GM12872 (cell line): ENCODE measurements around the gene TMEM50B.

ENCODE experiments used
- TF ChIP-seq, protein P1 (sequence below): IDR thresholded peaks from 3 replicates; pipeline ENCODE4 v1.5.1; 2011; ENCODE audit warnings: low read depth, mild to moderate bottlenecking, low read length, moderate library complexity; ENCODE audit not compliant: insufficient read depth

Gene TMEM50B

DNA sequence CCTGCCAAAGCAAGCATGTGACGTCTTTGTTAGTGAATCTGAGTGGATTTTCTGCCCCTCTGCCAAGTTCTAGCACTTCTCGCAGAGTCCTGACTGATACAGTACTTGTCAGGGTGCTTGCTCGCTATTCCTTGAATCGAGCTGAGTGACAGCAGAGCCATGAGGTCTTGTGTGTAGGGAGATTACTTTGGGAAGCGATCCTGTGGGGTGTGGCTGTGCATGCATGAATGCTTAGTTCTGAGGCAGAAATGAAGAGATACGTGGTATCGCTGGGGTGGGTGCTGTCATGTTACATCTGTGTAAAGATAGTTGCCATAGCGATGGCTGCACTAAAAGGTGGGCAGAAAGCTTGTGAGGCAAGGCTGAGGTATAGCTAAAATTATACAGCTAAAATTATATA is 31.1 kb upstream of the TMEM50B start:
- TF ChIP-seq, protein P1, sequence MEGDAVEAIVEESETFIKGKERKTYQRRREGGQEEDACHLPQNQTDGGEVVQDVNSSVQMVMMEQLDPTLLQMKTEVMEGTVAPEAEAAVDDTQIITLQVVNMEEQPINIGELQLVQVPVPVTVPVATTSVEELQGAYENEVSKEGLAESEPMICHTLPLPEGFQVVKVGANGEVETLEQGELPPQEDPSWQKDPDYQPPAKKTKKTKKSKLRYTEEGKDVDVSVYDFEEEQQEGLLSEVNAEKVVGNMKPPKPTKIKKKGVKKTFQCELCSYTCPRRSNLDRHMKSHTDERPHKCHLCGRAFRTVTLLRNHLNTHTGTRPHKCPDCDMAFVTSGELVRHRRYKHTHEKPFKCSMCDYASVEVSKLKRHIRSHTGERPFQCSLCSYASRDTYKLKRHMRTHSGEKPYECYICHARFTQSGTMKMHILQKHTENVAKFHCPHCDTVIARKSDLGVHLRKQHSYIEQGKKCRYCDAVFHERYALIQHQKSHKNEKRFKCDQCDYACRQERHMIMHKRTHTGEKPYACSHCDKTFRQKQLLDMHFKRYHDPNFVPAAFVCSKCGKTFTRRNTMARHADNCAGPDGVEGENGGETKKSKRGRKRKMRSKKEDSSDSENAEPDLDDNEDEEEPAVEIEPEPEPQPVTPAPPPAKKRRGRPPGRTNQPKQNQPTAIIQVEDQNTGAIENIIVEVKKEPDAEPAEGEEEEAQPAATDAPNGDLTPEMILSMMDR, result no peak

DNA sequence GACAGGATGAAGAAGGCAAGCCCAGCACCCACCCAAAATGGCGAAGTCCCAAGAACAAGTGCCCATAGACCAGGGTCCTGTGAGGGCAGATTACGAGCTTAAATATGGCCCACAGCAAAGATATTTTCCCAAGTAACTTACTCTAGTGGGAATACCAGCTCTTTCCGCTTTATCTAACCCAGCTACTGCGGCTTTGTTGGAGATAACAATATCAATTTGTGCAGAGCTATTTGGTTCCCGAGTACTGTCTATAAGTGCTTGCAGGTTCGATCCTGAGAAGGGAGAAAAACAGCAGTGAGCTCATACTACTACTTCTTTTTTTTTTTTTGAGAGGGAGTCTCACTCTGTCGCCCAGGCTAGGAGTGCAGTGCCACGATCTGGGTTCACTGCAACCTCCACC is 26.1 kb upstream of the TMEM50B start:
- TF ChIP-seq, protein P1, result no peak

DNA sequence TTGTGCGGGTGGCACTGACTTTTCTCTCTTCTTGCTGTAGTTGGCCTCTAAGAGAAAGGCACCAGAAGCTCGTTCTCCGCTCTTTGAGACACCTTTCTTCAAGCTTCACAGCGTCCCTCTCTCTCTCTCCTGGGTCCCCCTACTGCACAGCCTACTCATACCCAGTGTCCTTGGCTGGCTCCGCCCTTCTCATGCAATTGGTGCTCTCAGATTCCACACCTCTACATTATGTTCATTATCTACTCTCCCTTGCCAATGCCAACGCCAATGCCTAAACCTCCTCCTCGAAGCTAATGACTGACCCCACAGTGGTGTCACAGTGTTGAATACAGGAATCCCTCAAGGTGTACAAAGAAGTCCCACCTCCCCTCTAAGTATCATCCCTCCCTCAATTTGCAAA is 16.6 kb upstream of the TMEM50B start:
- TF ChIP-seq, protein P1, result no peak

DNA sequence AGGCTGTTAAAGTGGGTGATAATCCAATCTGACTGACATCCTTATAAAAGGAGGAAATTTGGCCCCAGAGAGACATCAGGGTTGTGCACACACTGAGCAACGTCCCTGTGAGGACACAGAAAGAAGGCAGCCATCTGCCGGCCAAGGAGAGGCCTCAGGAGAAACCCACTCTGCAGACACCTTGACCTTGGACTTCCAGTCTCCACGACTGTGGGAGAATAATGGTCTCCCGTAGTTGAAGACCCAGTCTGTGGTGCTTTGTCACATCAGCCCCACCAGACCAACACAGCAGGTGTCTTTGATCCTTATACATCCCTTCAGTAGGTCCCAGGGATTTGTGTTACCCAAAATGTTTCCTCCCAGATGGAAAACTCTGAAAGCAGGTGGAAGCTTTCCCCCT is 16.0 kb upstream of the TMEM50B start:
- TF ChIP-seq, protein P1, result no peak

DNA sequence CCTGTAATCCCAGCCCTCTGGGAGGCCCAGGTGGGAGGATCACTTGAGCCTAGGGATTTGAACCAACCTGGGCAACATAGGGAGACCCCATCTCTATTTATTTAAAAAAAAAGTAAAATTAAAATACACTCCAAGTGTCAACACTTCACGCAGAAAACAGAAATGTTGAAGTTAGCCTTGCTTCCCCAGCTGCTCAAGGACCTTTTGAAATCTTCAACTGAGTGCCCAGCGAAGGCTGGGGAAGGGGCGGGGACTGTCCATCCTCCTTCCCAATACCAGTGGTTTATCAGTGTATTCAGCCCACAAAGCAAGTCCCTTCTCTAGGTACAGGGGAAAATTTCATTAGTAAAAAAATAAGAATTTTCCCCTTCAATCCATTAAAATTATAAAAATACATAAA is 14.0 kb upstream of the TMEM50B start:
- TF ChIP-seq, protein P1, result no peak

DNA sequence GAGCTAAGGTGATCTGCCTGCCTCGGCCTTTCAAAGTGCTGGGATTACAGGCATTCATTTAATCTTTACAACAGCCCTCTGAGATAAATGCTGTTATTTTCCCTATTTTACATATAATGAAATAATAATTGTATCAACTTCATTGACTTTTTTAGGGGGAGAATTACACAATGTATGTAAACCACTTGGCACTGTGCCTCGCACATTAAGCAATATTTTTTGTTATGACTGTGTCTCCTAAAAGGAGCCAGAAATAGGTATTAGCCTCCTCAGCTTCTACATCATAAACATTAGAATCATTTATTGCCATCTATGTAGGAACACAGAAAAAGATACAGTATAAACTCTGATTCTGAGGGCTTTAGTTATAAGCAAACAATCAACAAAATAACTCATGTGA is 12.8 kb upstream of the TMEM50B start:
- TF ChIP-seq, protein P1, result no peak

DNA sequence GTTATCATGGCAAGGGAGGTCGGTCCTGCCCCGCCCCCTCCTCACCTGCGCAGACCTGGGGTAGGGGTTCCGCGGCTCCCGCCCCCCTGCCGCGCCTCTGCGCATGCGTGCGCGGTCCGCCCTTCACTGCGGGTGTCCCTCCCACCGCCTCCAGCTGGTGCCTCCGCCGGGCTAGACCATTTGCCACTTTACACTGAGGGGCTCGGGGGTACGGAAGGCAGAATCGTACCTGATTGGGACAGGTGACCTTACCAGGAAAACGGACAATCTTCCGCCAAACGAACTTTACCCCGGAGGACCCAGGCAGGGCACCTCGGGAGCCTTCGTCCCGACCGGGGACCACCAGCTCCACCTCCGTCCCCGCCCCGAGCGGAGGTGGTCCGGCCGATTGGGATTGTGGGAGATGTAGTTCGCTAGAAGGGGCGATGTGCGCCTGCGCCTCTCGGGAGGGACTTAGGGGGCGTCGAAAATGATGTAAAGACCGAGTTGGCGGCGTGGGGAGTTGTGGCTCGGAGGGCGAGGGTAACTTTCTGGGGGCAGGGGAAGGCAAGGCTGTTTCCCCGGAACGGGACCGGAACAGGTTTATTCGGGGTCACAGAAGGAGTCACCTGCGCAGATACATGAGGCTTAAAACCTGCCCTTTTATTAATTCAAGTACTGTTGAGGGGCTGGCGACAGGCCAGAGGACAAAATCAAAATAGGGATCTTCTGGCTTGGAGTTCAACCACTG is 11.8 kb upstream of the TMEM50B start, which contains the start of gene DNAJC28:
TSS of gene DNAJC28 (minus strand) at position 344 of the 730 bp plus-strand sequence. CDS start 2,323 bp downstream, outside the sequence.
- TF ChIP-seq, protein P1, result no peak
